KMS-11 (cell line): ENCODE data around the gene NCOA5.
A peak's percentile ranks its signal among the peaks of the same experiment; 100 is the strongest.

ENCODE experiments used
- H2AFZ ChIP-seq: fragments of 200-600 bp; sonication (generic); 2 replicates; pipeline ENCODE4 v1.6.1; 2016; ENCODE audit warnings: antibody characterized with exemption, mixed run types, low read depth
- H3K27ac ChIP-seq: fragments of 200-600 bp; sonication (generic); 2 replicates; pipeline ENCODE4 v1.6.1; 2016; ENCODE audit warnings: mild to moderate bottlenecking, mixed run types
- H3K27me3 ChIP-seq: fragments of 200-600 bp; sonication (generic); 2 replicates; pipeline ENCODE4 v1.6.1; 2017; ENCODE audit warnings: mild to moderate bottlenecking, low read depth, mixed run types, moderate library complexity; ENCODE audit not compliant: insufficient read depth
- H3K36me3 ChIP-seq: fragments of 200-600 bp; sonication (generic); 2 replicates; pipeline ENCODE4 v1.6.1; 2017; ENCODE audit warnings: mild to moderate bottlenecking, mixed run types; ENCODE audit not compliant: insufficient read depth
- H3K4me1 ChIP-seq: fragments of 200-600 bp; sonication (generic); 2 replicates; pipeline ENCODE4 v1.6.1; 2016; ENCODE audit warnings: mild to moderate bottlenecking, low read depth, mixed run types; ENCODE audit not compliant: poor library complexity, severe bottlenecking
- H3K4me2 ChIP-seq: fragments of 200-600 bp; sonication (generic); 2 replicates; pipeline ENCODE4 v1.7.0; 2016; ENCODE audit warnings: mild to moderate bottlenecking, mixed run types
- H3K4me3 ChIP-seq: fragments of 200-600 bp; sonication (generic); IDR thresholded peaks from 2 replicates; pipeline ENCODE4 v1.6.1; 2017; ENCODE audit warnings: low read depth, low read length, mixed read lengths; ENCODE audit not compliant: insufficient read depth
- H3K79me2 ChIP-seq: fragments of 200-600 bp; sonication (generic); 2 replicates; pipeline ENCODE4 v1.6.1; 2016; ENCODE audit warnings: low read depth, mixed run types; ENCODE audit not compliant: insufficient read depth
- H3K9ac ChIP-seq: fragments of 200-600 bp; sonication (generic); 2 replicates; pipeline ENCODE4 v1.6.1; 2016; ENCODE audit warnings: mild to moderate bottlenecking, mixed run types
- H4K20me1 ChIP-seq: fragments of 200-600 bp; sonication (generic); 2 replicates; pipeline ENCODE4 v1.6.1; 2016; ENCODE audit warnings: mild to moderate bottlenecking, mixed run types; ENCODE audit not compliant: insufficient read depth
- TF ChIP-seq, protein P1 (sequence below): fragments of 200-600 bp; sonication (generic); conservative IDR thresholded peaks from 2 replicates; pipeline ENCODE4 v1.6.1; 2017; ENCODE audit warnings: low read depth, mild to moderate bottlenecking, antibody characterized with exemption, low read length, moderate library complexity, mixed read lengths

Gene NCOA5

DNA sequence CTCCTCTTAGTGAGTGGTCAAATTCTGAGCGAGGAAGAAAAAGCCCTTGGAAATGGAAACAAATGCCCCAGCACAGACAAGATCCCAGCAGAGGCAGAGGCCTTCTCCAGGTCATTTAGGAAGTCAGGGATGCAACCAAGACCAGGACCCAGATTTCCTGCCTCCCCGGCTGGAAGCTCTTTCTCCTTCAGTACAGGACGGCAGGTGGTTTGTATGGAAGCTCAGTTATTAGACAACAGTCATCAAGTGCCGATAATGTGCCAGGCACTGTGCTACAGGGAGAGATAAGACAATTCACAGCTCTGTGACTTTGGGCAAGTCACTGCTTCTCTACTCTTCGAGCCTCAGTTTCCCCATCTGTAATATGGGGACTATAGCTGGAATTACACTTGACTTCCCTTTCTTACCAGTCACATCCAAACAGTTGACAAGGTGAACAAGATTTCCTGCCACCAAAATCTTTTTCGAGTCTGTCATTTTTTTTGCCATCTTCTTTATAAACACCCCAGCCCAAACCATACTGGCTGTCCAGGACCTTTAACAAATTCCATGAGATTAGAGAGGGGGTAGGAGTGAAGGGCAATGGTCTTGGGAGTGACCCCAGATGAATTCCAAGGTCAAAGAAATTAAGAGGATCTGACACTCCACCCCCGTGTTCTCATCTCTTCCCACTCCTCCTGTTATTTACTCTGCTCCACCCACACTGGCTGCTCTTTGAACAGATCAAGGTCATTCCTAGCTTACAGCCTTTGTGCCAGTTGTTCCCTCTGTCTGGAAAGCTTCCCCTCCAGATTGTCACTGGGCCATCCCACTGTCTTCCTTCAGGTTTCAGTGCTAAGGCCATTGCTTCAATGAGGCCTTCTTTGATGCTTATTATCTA lies 75.0 kb downstream of the NCOA5 start:
- Histone ChIP-seq H3K27me3 (peaks cover 4% of the 10 kb centered on the region; the same call in 1 of the 2 replicates), H3K4me2 (0 out of 2 replicates have a peak overlapping the region, but pooled peaks have one; percentile 26), H2AFZ (peak overlapping the region; percentile 52), H3K9ac (no peak overlapping the region), H4K20me1 (no peaks in the 10 kb centered on the region), H3K79me2 (no peaks in the 10 kb centered on the region), H3K4me1 (peaks cover 12% of the 10 kb centered on the region), H3K4me3 (no peak overlapping the region), H3K27ac (no peak overlapping the region), H3K36me3 (no peaks in the 10 kb centered on the region)
- TF ChIP-seq, protein P1, sequence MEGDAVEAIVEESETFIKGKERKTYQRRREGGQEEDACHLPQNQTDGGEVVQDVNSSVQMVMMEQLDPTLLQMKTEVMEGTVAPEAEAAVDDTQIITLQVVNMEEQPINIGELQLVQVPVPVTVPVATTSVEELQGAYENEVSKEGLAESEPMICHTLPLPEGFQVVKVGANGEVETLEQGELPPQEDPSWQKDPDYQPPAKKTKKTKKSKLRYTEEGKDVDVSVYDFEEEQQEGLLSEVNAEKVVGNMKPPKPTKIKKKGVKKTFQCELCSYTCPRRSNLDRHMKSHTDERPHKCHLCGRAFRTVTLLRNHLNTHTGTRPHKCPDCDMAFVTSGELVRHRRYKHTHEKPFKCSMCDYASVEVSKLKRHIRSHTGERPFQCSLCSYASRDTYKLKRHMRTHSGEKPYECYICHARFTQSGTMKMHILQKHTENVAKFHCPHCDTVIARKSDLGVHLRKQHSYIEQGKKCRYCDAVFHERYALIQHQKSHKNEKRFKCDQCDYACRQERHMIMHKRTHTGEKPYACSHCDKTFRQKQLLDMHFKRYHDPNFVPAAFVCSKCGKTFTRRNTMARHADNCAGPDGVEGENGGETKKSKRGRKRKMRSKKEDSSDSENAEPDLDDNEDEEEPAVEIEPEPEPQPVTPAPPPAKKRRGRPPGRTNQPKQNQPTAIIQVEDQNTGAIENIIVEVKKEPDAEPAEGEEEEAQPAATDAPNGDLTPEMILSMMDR: no peak

DNA sequence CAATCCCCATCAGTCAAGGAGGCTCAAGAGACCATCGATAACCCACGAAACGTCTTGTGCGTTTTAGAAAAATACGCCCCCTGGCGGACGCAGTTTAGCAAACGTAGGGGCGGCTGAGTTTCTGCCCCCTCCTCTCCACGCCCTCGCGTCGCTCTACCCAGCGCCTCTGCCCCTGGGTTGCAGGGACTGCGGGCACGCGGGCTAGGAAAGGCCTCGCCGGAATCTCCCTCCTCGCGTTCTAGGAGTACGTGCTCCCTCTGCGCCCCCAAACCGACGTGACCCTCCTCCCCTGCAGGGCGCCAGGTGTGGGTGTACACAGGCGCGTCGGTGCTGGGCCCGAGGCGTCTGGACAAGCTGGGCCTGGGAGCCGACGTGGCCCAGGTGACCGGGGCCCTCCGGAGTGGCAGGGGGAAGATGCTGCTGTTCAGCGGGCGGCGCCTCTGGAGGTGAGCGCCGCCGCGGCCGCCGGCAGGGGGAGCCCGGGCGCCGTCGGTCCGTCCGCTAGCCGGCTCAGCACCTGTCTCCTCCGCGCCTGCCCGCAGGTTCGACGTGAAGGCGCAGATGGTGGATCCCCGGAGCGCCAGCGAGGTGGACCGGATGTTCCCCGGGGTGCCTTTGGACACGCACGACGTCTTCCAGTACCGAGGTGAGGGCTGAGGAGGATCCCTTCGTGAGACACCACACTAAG lies 75.8 kb downstream of the NCOA5 start:
- Histone ChIP-seq H3K27ac (no peak overlapping the region), H3K4me2 (peak overlapping the region; percentile 26; the same call in 1 of the 2 replicates), H3K4me1 (peaks cover 12% of the 10 kb centered on the region), H3K4me3 (no peak overlapping the region), H4K20me1 (no peaks in the 10 kb centered on the region), H3K36me3 (no peaks in the 10 kb centered on the region), H2AFZ (peak overlapping the region; percentile 52), H3K79me2 (no peaks in the 10 kb centered on the region), H3K9ac (no peak overlapping the region), H3K27me3 (peaks cover 4% of the 10 kb centered on the region; the same call in 1 of the 2 replicates)
- TF ChIP-seq, protein P1: peak; percentile 93

DNA sequence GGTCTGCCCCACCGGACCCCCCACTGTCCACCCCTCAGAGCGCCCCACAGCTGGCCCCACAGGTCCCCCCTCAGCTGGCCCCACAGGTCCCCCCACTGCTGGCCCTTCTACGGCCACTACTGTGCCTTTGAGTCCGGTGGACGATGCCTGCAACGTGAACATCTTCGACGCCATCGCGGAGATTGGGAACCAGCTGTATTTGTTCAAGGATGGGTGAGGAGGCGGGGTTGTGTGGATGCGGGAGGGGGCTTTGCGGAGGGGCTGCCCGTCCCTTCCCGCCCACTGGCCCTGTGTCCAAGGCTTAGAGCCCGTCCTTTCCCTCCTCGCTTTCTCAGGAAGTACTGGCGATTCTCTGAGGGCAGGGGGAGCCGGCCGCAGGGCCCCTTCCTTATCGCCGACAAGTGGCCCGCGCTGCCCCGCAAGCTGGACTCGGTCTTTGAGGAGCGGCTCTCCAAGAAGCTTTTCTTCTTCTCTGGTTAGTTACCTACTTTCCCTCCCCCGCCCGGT lies 76.4 kb downstream of the NCOA5 start:
- H4K20me1 ChIP-seq: no peaks in the 10 kb centered on the region
- TF ChIP-seq, protein P1: no peak
- H3K4me1 ChIP-seq: peaks cover 18% of the 10 kb centered on the region
- no peak overlapping the region for H3K9ac ChIP-seq
- no peak overlapping the region for H3K4me3 ChIP-seq
- H3K27ac ChIP-seq: no peak overlapping the region
- H2AFZ ChIP-seq: peak overlapping the region; percentile 52; the same call in 1 of the 2 replicates
- H3K79me2 ChIP-seq: no peaks in the 10 kb centered on the region
- 0 out of 2 replicates have a peak overlapping the region, but pooled peaks have one; percentile 13 for H3K4me2 ChIP-seq
- H3K27me3 ChIP-seq: peaks cover 4% of the 10 kb centered on the region; the same call in 1 of the 2 replicates
- H3K36me3 ChIP-seq: no peaks in the 10 kb centered on the region

DNA sequence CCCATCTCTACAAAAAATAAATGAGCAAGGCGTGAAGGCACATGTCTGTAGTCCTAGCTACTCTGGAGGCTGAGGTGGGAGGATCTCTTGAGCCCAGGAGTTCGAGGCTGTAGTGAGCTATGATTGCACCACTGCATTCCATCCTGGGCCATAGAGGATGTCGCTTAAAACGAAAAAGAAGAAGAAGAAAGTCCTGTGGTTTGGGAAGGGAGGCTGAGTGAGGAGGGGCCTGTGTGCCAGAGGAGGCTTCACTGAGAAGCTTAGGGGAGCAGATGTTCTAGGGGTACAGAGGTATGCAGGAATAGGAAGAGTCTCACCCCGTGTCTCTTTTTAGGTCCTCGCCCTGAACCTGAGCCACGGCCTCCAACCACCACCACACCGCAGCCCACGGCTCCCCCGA lies 76.8 kb downstream of the NCOA5 start:
- H4K20me1 ChIP-seq: no peaks in the 10 kb centered on the region
- H3K4me1 ChIP-seq: peaks cover 22% of the 10 kb centered on the region
- no peak overlapping the region for H2AFZ ChIP-seq
- TF ChIP-seq, protein P1: no peak
- H3K27me3 ChIP-seq: peaks cover 4% of the 10 kb centered on the region; the same call in 1 of the 2 replicates
- no peak overlapping the region for H3K4me3 ChIP-seq
- H3K4me2 ChIP-seq: no peak overlapping the region
- no peak overlapping the region for H3K9ac ChIP-seq
- H3K36me3 ChIP-seq: no peaks in the 10 kb centered on the region
- H3K27ac ChIP-seq: no peak overlapping the region
- no peaks in the 10 kb centered on the region for H3K79me2 ChIP-seq
